CD4-positive, alpha-beta memory T cell (primary cell): ENCODE data around the gene RNF130. TPM values are rescaled to one million over a fixed set of nuclear protein-coding genes. Genes with fewer than 3 reads are reported as not detected.
A peak's percentile ranks its signal among the peaks of the same experiment; 100 is the strongest.

Experiments used
- CTCF ChIA-PET: fragments of 350-600 bp; sonication (Branson Sonifier 250); formaldehyde crosslinking; loops from one replicate; lab custom pipeline; 2021; ENCODE audit warnings: inconsistent platforms; ENCODE audit not compliant: partially characterized antibody; lab: Charles Lee
- POLR2A ChIA-PET: fragments of 350-600 bp; sonication (Branson Sonifier 250); formaldehyde crosslinking; loops from one replicate; lab custom pipeline; 2021; ENCODE audit not compliant: partially characterized antibody; lab: Charles Lee
- DNase-seq, 5 donors: peaks; one replicate each; pipeline versions ENCODE4 v3.0.0 to v3.0.0-alpha.2; 2020 to 2022; ENCODE audit warnings: mixed read lengths in 1 of 5
- H3K27ac ChIP-seq: one replicate; pipeline ENCODE4 v1.7.0; 2013; ENCODE audit warnings: low read depth, low read length
- H3K27me3 ChIP-seq: 2 replicates; pipeline ENCODE4 v1.7.0; 2013; ENCODE audit warnings: mild to moderate bottlenecking, low read length, moderate library complexity; ENCODE audit not compliant: insufficient read depth
- H3K36me3 ChIP-seq: 2 replicates; pipeline ENCODE4 v1.7.0; 2013; ENCODE audit warnings: mild to moderate bottlenecking, low read length, moderate library complexity; ENCODE audit not compliant: insufficient read depth
- H3K4me1 ChIP-seq: 2 replicates; pipeline ENCODE4 v1.7.0; 2013; ENCODE audit warnings: mild to moderate bottlenecking, low read length, moderate library complexity; ENCODE audit not compliant: insufficient read depth
- H3K4me3 ChIP-seq, 2 donors: one replicate each; pipeline ENCODE4 v1.7.0; 2013; ENCODE audit warnings: low read length in 2 of 2, mild to moderate bottlenecking in 1 of 2
- H3K9me3 ChIP-seq, 2 donors: one replicate each; pipeline ENCODE4 v1.7.0; 2013; ENCODE audit warnings: low read length in 2 of 2, control low read depth in 1 of 2; ENCODE audit not compliant: control insufficient read depth in 1 of 2
- H3K27ac Mint-ChIP-seq, 7 donors: one replicate each; pipeline ENCODE4 v1.8.0; 2020 to 2021; ENCODE audit warnings: mixed read lengths in 7 of 7, mild to moderate bottlenecking in 6 of 7, inconsistent platforms in 3 of 7, moderate library complexity in 3 of 7
- H3K27me3 Mint-ChIP-seq, 2 donors: one replicate each; pipeline ENCODE4 v1.8.0; 2020 to 2021; ENCODE audit warnings: mixed read lengths in 2 of 2
- H3K36me3 Mint-ChIP-seq, 2 donors: one replicate each; pipeline ENCODE4 v1.8.0; 2020 to 2021; ENCODE audit warnings: mixed read lengths in 2 of 2, inconsistent platforms in 1 of 2, mild to moderate bottlenecking in 1 of 2
- H3K4me1 Mint-ChIP-seq, 4 donors: one replicate each; pipeline ENCODE4 v1.8.0; 2020 to 2021; ENCODE audit warnings: mixed read lengths in 4 of 4, mild to moderate bottlenecking in 1 of 4
- H3K4me3 Mint-ChIP-seq, 8 donors: one replicate each; pipeline ENCODE4 v1.8.0; 2020 to 2021; ENCODE audit warnings: mixed read lengths in 8 of 8, mild to moderate bottlenecking in 7 of 8, moderate library complexity in 6 of 8, inconsistent platforms in 3 of 8
- H3K9me3 Mint-ChIP-seq, 8 donors: one replicate each; pipeline ENCODE4 v1.8.0; 2020 to 2021; ENCODE audit warnings: mixed read lengths in 8 of 8, mild to moderate bottlenecking in 5 of 8, inconsistent platforms in 3 of 8, moderate library complexity in 1 of 8
- intact Hi-C: fragments of 100-400 bp; cut with micrococcal nuclease; formaldehyde crosslinking; loops from one replicate; pipeline ENCODE4 v1.15.1; 2023
- polyA plus RNA-seq, 2 donors: library from polyadenylated mRNA; unstranded; fragments of 300-500 nt; fragmentation: Illumina TruSeq; gene quantifications; one replicate each; pipeline ENCODE4 v1.2.3, GENCODE V29; 2021
- total RNA-seq, 2 experiments: library from RNA; stranded (reverse); gene quantifications; one replicate each; pipeline ENCODE4 v1.2.3, GENCODE V29; 2021

The RNF130 gene
- total and polyA plus RNA-seq, 4 experiments from 2014 or later: 16.8 to 21.2 (median 18.0) TPM

DNA sequence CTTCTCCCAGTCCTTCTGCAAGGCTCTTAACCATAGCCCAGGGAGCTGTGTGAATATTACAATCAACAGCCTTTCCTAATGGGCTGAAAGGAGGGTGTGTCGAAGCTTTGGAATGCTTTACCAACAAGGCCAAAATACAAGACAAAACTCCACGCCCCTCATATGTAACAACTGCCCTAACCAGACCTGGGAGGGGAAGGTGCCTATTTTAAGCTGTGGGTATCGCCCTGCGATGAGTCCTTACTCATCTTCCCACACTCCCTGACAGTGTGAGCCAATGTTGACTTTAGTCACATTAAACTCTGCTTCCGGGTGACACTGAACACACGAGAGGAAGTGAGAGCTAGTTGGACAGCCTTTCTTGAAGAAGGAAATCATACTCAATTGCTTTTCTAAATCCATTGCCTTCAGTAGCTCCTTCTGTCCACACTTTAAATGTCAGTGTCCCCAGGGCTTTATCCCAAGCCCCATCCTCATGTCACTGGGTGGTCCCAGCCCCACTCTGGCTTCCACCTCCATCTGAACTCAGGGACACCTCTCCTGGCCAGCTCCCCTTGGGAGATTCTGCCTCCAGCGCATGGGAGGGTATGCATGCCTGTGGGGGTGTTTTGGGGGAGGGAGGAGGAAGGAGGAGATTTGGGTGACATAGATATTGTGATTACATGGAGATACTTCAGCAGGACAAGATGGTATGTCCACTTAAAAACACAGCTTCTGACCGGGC lies 157.4 kb downstream of the RNF130 start:
- peaks cover 7% of the 10 kb centered on the region for H3K4me1 ChIP-seq
- intact Hi-C loops: no loop called here
- DNase-seq: no peak
- Mint-ChIP-seq H3K4me1 (peaks cover 0 to 7% (median 4%) of the 10 kb centered on the region in 4 donors), H3K9me3 (no peaks in the 10 kb centered on the region), H3K27me3 (peaks cover 0 to 1% of the 10 kb centered on the region in 2 donors), H3K27ac (peak overlapping the region in 1 of 7 donors; percentile 64), H3K4me3 (no peak overlapping the region), H3K36me3 (no peaks in the 10 kb centered on the region)
- H3K4me3 ChIP-seq: no peak overlapping the region
- POLR2A ChIA-PET: no interaction called here
- CTCF ChIA-PET: interaction anchor here (0.7 to 1.1 kb wide), 3 partner anchors 45 to 117 kb away, joined by 3 to 5 read pairs (median 3); no protein-coding TSS in a partner anchor
- no peaks in the 10 kb centered on the region for H3K36me3 ChIP-seq
- H3K27me3 ChIP-seq: peaks cover 4% of the 10 kb centered on the region
- H3K9me3 ChIP-seq: no peaks in the 10 kb centered on the region
- H3K27ac ChIP-seq: no peak overlapping the region

DNA sequence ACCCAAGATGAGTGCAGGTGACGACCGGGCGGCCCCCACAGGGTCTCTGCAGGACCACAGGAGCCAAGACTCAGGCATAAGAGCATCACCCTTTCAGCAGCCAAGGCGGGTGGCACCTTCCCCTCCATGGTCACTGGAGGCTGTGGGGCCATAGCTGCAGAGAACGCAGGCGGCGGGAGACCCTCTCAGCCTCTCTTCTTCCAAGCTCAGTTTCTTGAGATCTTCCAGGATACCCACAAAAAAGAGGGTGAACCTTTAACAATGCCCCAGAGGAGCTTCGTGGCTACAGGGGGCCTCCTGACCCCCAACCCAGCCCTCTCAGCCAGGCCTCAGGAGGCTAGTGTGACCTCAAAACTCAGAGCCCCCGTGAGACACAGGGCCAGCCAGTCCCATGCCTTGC lies 158.1 kb downstream of the RNF130 start:
- no peaks in the 10 kb centered on the region for H3K36me3 ChIP-seq
- no peaks in the 10 kb centered on the region for H3K9me3 ChIP-seq
- CTCF ChIA-PET: interaction anchor here (0.7 to 1.1 kb wide), 2 partner anchors 44 to 111 kb away, joined by 3 to 5 read pairs; no protein-coding TSS in a partner anchor
- POLR2A ChIA-PET: no interaction called here
- DNase-seq: no peak
- Mint-ChIP-seq H3K4me1 (peaks cover 0 to 12% (median 6%) of the 10 kb centered on the region in 4 donors), H3K9me3 (no peaks in the 10 kb centered on the region), H3K36me3 (no peaks in the 10 kb centered on the region), H3K4me3 (no peak overlapping the region), H3K27me3 (peaks cover 0 to 1% of the 10 kb centered on the region in 2 donors), H3K27ac (no peak overlapping the region)
- H3K27ac ChIP-seq: no peak overlapping the region
- intact Hi-C loops: no loop called here
- peaks cover 10% of the 10 kb centered on the region for H3K4me1 ChIP-seq
- H3K4me3 ChIP-seq: no peak overlapping the region
- no peaks in the 10 kb centered on the region for H3K27me3 ChIP-seq

DNA sequence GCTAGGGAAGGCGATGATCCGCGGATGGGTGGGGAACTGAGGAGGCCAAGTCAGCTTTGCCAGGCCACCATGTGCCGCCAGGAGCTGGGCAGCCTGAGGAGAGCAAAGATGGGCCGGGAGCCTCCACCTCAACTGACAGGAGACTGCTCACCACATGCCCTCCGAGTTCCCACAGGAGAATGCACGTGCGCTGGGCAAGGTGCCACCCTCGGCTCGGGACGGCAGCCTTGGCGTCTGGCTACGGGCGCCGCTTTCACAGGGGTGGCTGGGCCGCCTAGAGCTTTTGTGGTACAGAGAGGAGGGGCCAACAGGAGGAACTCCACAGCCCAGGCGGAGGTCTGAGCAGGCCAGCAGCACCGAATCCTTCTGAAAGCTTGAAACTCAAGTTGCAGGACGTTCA lies 158.6 kb downstream of the RNF130 start:
- CTCF ChIA-PET: interaction anchor here (1.1 kb wide), 1 partner anchor 111 kb away, joined by 5 read pairs; no protein-coding TSS in a partner anchor
- Histone ChIP-seq H3K4me3 (no peak overlapping the region), H3K4me1 (peaks cover 15% of the 10 kb centered on the region), H3K27me3 (no peaks in the 10 kb centered on the region), H3K9me3 (no peaks in the 10 kb centered on the region), H3K36me3 (no peaks in the 10 kb centered on the region), H3K27ac (no peak overlapping the region)
- H3K4me3 Mint-ChIP-seq: no peak overlapping the region
- DNase-seq: no peak
- POLR2A ChIA-PET: no interaction called here
- intact Hi-C loops: no loop called here
- no peaks in the 10 kb centered on the region for H3K9me3 Mint-ChIP-seq
- peaks cover 0 to 1% of the 10 kb centered on the region in 2 donors for H3K27me3 Mint-ChIP-seq
- H3K4me1 Mint-ChIP-seq: peaks cover 0 to 12% (median 6%) of the 10 kb centered on the region in 4 donors
- H3K27ac Mint-ChIP-seq: peak overlapping the region in 1 of 7 donors; percentile 55
- no peaks in the 10 kb centered on the region for H3K36me3 Mint-ChIP-seq

DNA sequence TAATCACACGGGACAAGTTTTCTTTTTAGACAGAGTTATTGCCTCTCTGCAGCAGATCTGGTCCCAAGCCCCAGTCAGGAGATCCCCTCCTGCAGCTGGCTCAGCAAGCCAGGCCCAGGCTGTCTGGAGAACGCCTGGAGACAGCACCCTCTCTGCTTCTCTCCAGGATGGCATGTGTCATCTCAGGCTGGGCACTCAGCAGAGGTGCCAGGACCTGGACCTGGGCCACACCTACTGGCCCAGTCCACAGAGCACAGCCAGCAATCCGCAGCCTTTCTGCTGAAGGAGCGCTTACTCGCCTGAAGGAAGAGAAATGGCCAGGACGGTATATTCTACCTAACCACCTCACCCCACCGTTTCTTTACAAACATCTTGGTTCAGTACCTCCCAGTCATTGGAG lies 159.2 kb downstream of the RNF130 start:
- no peak for DNase-seq
- H3K4me3 ChIP-seq: no peak overlapping the region
- H3K4me1 Mint-ChIP-seq: peaks cover 0 to 12% (median 6%) of the 10 kb centered on the region in 4 donors
- no peak overlapping the region for H3K27ac ChIP-seq
- CTCF ChIA-PET: interaction anchor here (2.2 kb wide), 1 partner anchor 111 kb away, joined by 13 read pairs; no protein-coding TSS in a partner anchor
- H3K4me1 ChIP-seq: peaks cover 15% of the 10 kb centered on the region
- H3K27ac Mint-ChIP-seq: peak overlapping the region in 1 of 7 donors; percentile 17
- peaks cover 0 to 1% of the 10 kb centered on the region in 2 donors for H3K27me3 Mint-ChIP-seq
- POLR2A ChIA-PET: no interaction called here
- no peaks in the 10 kb centered on the region for H3K36me3 ChIP-seq
- H3K36me3 Mint-ChIP-seq: no peaks in the 10 kb centered on the region
- intact Hi-C loops: no loop called here
- peak overlapping the region in 1 of 8 donors; percentile 3 for H3K4me3 Mint-ChIP-seq
- H3K27me3 ChIP-seq: no peaks in the 10 kb centered on the region
- H3K9me3 ChIP-seq: no peaks in the 10 kb centered on the region
- H3K9me3 Mint-ChIP-seq: no peaks in the 10 kb centered on the region

DNA sequence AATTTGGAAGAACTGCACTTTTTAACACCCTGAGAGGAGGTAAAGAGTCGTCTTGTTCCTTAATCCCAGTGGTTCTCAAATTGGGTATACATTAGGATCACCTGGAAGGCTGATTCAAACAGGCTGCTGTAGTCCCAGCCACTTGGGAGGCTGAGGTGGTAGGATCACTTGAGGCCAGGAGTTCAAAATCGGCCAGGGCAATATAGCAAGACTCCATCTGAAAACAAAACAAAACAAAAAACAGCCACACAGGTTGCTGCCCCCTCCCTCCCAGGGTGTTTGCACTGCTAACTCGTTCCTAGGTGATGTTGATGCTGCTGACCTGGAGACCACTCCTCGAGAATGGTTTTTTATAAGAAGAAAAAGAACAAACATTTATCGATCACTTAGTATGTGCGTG lies 162.3 kb downstream of the RNF130 start:
- H3K36me3 Mint-ChIP-seq: peaks cover 0 to 12% of the 10 kb centered on the region in 2 donors
- POLR2A ChIA-PET: interaction anchor here (0.9 to 1.4 kb wide), 3 partner anchors 9 to 286 kb away, joined by 3 to 5 read pairs (median 4); partner anchors contain the start of gene HNRNPH1
- H3K9me3 ChIP-seq: no peaks in the 10 kb centered on the region
- peaks cover 7 to 33% (median 13%) of the 10 kb centered on the region in 4 donors for H3K4me1 Mint-ChIP-seq
- no peaks in the 10 kb centered on the region for H3K27me3 Mint-ChIP-seq
- H3K4me1 ChIP-seq: peaks cover 28% of the 10 kb centered on the region
- H3K27ac Mint-ChIP-seq: peak overlapping the region in 3 of 7 donors; percentile 30 to 68 (median 67)
- H3K4me3 Mint-ChIP-seq: peak overlapping the region in 6 of 8 donors; percentile 16 to 85 (median 54)
- CTCF ChIA-PET: interaction anchor here (1.5 to 5.8 kb wide), 3 partner anchors 12 to 147 kb away, joined by 4 to 57 read pairs (median 33); no protein-coding TSS in a partner anchor
- H3K36me3 ChIP-seq: peaks cover 4% of the 10 kb centered on the region
- intact Hi-C loops: loop anchor here (2.0 to 5.0 kb wide), 4 partner anchors 50 to 232 kb away; partner anchors contain the start of genes MRNIP and RNF130
- no peaks in the 10 kb centered on the region for H3K9me3 Mint-ChIP-seq
- DNase-seq: no peak
- no peaks in the 10 kb centered on the region for H3K27me3 ChIP-seq
- no peak overlapping the region for H3K27ac ChIP-seq
- H3K4me3 ChIP-seq: no peak overlapping the region

DNA sequence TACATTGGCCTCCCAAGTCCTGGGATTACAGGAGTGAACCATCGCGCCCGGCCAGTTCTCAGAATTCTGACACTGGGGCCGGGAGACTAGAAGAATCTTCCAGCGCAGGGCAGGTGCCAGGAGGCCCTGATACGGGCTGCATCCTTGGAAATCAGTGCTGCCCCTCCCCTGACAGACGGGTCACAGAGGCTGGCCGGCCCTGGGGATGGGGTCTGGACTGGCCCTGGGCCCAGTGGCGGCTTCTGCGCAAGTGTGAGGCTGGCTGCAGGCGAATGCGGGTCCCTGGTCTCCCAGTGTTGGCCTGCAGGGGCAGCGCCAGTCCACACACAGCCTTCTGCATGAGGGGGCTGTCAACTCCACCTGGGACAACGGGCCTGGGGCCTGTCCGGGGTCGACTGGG lies 163.0 kb downstream of the RNF130 start:
- no peaks in the 10 kb centered on the region for H3K9me3 ChIP-seq
- peak overlapping the region in 7 of 8 donors; percentile 75 to 87 (median 84) for H3K4me3 Mint-ChIP-seq
- CTCF ChIA-PET: interaction anchor here (0.6 to 5.8 kb wide), 14 partner anchors 8 to 359 kb away, joined by 3 to 57 read pairs (median 4); partner anchors contain the start of gene LTC4S
- no peaks in the 10 kb centered on the region for H3K27me3 Mint-ChIP-seq
- POLR2A ChIA-PET: interaction anchor here (0.7 to 1.4 kb wide), 9 partner anchors 10 to 285 kb away, joined by 3 to 5 read pairs (median 4); partner anchors contain the start of gene HNRNPH1
- peak overlapping the region; percentile 36 for H3K27ac ChIP-seq
- H3K27ac Mint-ChIP-seq: peak overlapping the region in 3 of 7 donors; percentile 23 to 68 (median 61)
- H3K36me3 ChIP-seq: peaks cover 4% of the 10 kb centered on the region
- H3K4me1 Mint-ChIP-seq: peaks cover 7 to 36% (median 14%) of the 10 kb centered on the region in 4 donors
- H3K4me1 ChIP-seq: peaks cover 23% of the 10 kb centered on the region
- no peak for DNase-seq
- H3K9me3 Mint-ChIP-seq: no peaks in the 10 kb centered on the region
- H3K36me3 Mint-ChIP-seq: peaks cover 3 to 15% of the 10 kb centered on the region in 2 donors
- H3K27me3 ChIP-seq: no peaks in the 10 kb centered on the region
- intact Hi-C loops: loop anchor here (1.0 to 5.0 kb wide), 5 partner anchors 50 to 231 kb away; partner anchors contain the start of genes MRNIP and RNF130
- no peak overlapping the region for H3K4me3 ChIP-seq
